Ishikawa (cell line): ENCODE data around the gene CACNA2D4.

Source experiments
- CEBPB ChIP-seq: IDR thresholded peaks from 2 replicates; pipeline ENCODE4 v1.6.1; 2012
- CREB1 ChIP-seq: IDR thresholded peaks from 2 replicates; pipeline ENCODE4 v1.6.1; 2012; ENCODE audit warnings: low read depth
- EGR1 ChIP-seq: IDR thresholded peaks from 2 replicates; pipeline ENCODE4 v1.6.1; 2012
- EP300 ChIP-seq: IDR thresholded peaks from 2 replicates; pipeline ENCODE4 v1.6.1; 2012; ENCODE audit warnings: borderline replicate concordance
- FOXM1 ChIP-seq: IDR thresholded peaks from 2 replicates; pipeline ENCODE4 v1.6.1; 2012; ENCODE audit warnings: low read depth, borderline replicate concordance
- MAX ChIP-seq: IDR thresholded peaks from 2 replicates; pipeline ENCODE4 v1.6.1; 2012
- NFIC ChIP-seq: IDR thresholded peaks from 2 replicates; pipeline ENCODE4 v1.6.1; 2012
- RAD21 ChIP-seq: IDR thresholded peaks from 2 replicates; pipeline ENCODE4 v1.6.1; 2012; ENCODE audit warnings: low read depth
- REST ChIP-seq: IDR thresholded peaks from 2 replicates; pipeline ENCODE4 v1.6.1; 2012; ENCODE audit warnings: low read depth, mild to moderate bottlenecking
- TAF1 ChIP-seq: IDR thresholded peaks from 2 replicates; pipeline ENCODE4 v1.6.1; 2012; ENCODE audit warnings: low read depth, mild to moderate bottlenecking
- TCF12 ChIP-seq: IDR thresholded peaks from 2 replicates; pipeline ENCODE4 v1.6.1; 2012; ENCODE audit warnings: low read depth
- TEAD4 ChIP-seq: IDR thresholded peaks from 2 replicates; pipeline ENCODE4 v1.6.1; 2012
- USF1 ChIP-seq: IDR thresholded peaks from 2 replicates; pipeline ENCODE4 v1.6.1; 2012
- YY1 ChIP-seq: IDR thresholded peaks from 2 replicates; pipeline ENCODE4 v1.6.1; 2012; ENCODE audit warnings: low read depth
- ZBTB7A ChIP-seq: IDR thresholded peaks from 2 replicates; pipeline ENCODE4 v1.6.1; 2012; ENCODE audit warnings: low read depth

Gene CACNA2D4

GRCh38 chr12:1750300-1750699 is 168.2 kb downstream of the CACNA2D4 start:
- no peak for TF ChIP-seq FOXM1
- TF ChIP-seq TAF1: no peak
- no peak for TF ChIP-seq CEBPB
- TF ChIP-seq EGR1: no peak
- no peak for TF ChIP-seq NFIC
- no peak for TF ChIP-seq TCF12
- TF ChIP-seq REST: no peak
- TF ChIP-seq ZBTB7A: no peak
- TF ChIP-seq CREB1: no peak
- TF ChIP-seq RAD21: no peak
- TF ChIP-seq USF1: no peak
- TF ChIP-seq YY1: no peak
- TF ChIP-seq TEAD4: no peak

GRCh38 chr12:1749019-1749418 is 169.4 kb downstream of the CACNA2D4 start:
- TF ChIP-seq TEAD4: no peak
- TF ChIP-seq TCF12: no peak
- TF ChIP-seq ZBTB7A: no peak
- no peak for TF ChIP-seq YY1
- TF ChIP-seq CREB1: no peak
- TF ChIP-seq USF1: no peak
- no peak for TF ChIP-seq EP300
- no peak for TF ChIP-seq TAF1
- no peak for TF ChIP-seq REST
- no peak for TF ChIP-seq CEBPB
- TF ChIP-seq FOXM1: no peak
- TF ChIP-seq RAD21: no peak
- no peak for TF ChIP-seq MAX
- TF ChIP-seq EGR1: no peak
- no peak for TF ChIP-seq NFIC

- no peak for TF ChIP-seq CREB1
- no peak for TF ChIP-seq TAF1
- no peak for TF ChIP-seq EGR1
- no peak for TF ChIP-seq RAD21
- TF ChIP-seq REST: no peak
- TF ChIP-seq CEBPB: no peak
- TF ChIP-seq ZBTB7A: no peak
Observed at GRCh38 chr12:1747609-1748008, 170.8 kb downstream of the CACNA2D4 start.

GRCh38 chr12:1744932-1745331 is 173.5 kb downstream of the CACNA2D4 start:
- TF ChIP-seq EGR1: no peak
- TF ChIP-seq TAF1: no peak
- TF ChIP-seq FOXM1: no peak
- no peak for TF ChIP-seq MAX
- TF ChIP-seq REST: no peak
- no peak for TF ChIP-seq TCF12
- no peak for TF ChIP-seq ZBTB7A
- no peak for TF ChIP-seq YY1
- no peak for TF ChIP-seq USF1
- TF ChIP-seq CEBPB: no peak
- no peak for TF ChIP-seq NFIC
- TF ChIP-seq CREB1: no peak
- no peak for TF ChIP-seq TEAD4
- TF ChIP-seq EP300: no peak
- TF ChIP-seq RAD21: no peak
